Measurements from ENCODE around the gene TMC2. TPM values are rescaled to one million over a fixed set of nuclear protein-coding genes. Genes with fewer than 3 reads are reported as not detected.

TMC2 gene
- total and polyA plus RNA-seq, 2 of the 8 experiments (the other 6 are each of a cell fraction or from before 2014, with no cell fraction given): not detected

DNA sequence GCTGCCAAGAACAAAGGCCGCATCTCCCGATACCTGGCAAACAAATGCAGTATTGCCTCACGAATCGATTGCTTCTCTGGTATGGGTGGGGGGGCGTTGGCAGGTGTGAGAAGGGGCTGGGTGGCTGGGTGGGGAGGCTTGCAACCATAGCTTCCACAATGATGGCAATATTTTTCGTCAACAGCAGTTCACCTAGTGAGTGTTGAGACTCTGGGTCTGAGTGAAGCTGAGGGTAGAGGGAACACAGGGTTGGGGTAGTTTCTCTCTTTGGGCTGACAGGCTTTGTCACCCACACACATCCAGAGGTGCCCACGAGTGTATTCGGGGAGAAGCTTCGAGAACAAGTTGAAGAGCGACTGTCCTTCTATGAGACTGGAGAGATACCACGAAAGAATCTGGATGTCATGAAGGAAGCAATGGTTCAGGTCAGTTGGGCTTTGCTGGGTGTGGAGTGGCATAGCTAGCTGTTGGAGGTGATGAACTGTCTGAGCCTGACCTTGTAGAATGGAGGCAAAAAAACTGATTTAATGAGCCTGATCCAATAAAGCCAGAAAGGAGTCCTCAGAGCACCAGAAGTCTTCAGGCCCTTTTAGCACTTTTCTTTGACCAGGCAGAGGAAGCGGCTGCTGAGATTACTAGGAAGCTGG is 120.2 kb downstream of the TMC2 start (continued):
- TF ChIP-seq, protein P1, sequence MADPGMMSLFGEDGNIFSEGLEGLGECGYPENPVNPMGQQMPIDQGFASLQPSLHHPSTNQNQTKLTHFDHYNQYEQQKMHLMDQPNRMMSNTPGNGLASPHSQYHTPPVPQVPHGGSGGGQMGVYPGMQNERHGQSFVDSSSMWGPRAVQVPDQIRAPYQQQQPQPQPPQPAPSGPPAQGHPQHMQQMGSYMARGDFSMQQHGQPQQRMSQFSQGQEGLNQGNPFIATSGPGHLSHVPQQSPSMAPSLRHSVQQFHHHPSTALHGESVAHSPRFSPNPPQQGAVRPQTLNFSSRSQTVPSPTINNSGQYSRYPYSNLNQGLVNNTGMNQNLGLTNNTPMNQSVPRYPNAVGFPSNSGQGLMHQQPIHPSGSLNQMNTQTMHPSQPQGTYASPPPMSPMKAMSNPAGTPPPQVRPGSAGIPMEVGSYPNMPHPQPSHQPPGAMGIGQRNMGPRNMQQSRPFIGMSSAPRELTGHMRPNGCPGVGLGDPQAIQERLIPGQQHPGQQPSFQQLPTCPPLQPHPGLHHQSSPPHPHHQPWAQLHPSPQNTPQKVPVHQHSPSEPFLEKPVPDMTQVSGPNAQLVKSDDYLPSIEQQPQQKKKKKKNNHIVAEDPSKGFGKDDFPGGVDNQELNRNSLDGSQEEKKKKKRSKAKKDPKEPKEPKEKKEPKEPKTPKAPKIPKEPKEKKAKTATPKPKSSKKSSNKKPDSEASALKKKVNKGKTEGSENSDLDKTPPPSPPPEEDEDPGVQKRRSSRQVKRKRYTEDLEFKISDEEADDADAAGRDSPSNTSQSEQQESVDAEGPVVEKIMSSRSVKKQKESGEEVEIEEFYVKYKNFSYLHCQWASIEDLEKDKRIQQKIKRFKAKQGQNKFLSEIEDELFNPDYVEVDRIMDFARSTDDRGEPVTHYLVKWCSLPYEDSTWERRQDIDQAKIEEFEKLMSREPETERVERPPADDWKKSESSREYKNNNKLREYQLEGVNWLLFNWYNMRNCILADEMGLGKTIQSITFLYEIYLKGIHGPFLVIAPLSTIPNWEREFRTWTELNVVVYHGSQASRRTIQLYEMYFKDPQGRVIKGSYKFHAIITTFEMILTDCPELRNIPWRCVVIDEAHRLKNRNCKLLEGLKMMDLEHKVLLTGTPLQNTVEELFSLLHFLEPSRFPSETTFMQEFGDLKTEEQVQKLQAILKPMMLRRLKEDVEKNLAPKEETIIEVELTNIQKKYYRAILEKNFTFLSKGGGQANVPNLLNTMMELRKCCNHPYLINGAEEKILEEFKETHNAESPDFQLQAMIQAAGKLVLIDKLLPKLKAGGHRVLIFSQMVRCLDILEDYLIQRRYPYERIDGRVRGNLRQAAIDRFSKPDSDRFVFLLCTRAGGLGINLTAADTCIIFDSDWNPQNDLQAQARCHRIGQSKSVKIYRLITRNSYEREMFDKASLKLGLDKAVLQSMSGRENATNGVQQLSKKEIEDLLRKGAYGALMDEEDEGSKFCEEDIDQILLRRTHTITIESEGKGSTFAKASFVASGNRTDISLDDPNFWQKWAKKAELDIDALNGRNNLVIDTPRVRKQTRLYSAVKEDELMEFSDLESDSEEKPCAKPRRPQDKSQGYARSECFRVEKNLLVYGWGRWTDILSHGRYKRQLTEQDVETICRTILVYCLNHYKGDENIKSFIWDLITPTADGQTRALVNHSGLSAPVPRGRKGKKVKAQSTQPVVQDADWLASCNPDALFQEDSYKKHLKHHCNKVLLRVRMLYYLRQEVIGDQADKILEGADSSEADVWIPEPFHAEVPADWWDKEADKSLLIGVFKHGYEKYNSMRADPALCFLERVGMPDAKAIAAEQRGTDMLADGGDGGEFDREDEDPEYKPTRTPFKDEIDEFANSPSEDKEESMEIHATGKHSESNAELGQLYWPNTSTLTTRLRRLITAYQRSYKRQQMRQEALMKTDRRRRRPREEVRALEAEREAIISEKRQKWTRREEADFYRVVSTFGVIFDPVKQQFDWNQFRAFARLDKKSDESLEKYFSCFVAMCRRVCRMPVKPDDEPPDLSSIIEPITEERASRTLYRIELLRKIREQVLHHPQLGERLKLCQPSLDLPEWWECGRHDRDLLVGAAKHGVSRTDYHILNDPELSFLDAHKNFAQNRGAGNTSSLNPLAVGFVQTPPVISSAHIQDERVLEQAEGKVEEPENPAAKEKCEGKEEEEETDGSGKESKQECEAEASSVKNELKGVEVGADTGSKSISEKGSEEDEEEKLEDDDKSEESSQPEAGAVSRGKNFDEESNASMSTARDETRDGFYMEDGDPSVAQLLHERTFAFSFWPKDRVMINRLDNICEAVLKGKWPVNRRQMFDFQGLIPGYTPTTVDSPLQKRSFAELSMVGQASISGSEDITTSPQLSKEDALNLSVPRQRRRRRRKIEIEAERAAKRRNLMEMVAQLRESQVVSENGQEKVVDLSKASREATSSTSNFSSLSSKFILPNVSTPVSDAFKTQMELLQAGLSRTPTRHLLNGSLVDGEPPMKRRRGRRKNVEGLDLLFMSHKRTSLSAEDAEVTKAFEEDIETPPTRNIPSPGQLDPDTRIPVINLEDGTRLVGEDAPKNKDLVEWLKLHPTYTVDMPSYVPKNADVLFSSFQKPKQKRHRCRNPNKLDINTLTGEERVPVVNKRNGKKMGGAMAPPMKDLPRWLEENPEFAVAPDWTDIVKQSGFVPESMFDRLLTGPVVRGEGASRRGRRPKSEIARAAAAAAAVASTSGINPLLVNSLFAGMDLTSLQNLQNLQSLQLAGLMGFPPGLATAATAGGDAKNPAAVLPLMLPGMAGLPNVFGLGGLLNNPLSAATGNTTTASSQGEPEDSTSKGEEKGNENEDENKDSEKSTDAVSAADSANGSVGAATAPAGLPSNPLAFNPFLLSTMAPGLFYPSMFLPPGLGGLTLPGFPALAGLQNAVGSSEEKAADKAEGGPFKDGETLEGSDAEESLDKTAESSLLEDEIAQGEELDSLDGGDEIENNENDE (IDR thresholded peaks at IDR 0.05; ENCODE audit: insufficient replicate concordance, low read length): no peak
- TF ChIP-seq CHD2 (IDR thresholded peaks at IDR 0.05; ENCODE audit: low read length): no peak

All from H1 (cell line).